ENCODE results near the gene NCS1.

Gene NCS1

GRCh38 chr9:130196643-130197042 lies 24.4 kb downstream of the NCS1 start:
- DNase-seq: peak; percentile 87

DNA sequence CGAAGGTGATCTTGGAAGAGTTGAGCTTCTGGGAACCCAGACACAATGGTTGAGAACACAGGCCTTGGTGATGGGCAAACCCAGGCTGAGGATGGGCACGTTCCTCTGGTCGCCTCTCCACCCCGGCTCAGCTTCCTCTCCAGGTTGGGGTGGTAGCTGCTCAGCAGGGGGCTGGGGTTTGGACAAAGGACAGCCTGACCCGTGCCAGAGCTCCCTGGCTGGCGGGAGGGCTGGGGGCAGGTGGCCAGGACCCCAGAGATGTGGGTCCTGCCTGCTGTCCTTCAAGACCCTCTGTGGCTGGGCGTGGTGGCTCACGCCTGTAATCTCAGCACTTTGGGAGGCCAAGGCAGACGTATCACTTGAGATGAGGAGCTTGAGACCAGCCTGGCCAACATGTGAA lies 25.2 kb downstream of the NCS1 start:
- DNase-seq: no peak

DNA sequence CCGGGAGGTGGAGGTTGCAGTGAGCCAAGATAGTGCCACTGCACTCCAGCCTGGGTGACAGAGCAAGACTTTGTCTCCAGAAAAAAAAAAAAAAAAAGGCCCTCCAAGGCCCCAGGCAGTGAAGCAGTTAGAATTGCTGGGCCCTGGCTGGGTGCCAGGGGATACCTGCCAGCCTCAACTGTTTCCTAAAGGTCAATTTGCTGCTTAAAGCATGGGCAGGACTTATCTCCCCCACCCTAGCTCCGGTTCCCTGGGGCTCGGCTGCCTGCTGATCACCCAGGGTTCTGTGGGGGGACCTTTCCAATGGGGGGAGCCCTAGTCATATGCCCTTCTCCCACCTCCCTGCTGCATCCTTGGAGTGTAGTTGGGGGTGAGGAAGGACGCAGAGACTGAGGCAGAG lies 25.7 kb downstream of the NCS1 start:
- DNase-seq: no peak

- DNase-seq: no peak
Observed at GRCh38 chr9:130198501-130199179, 26.4 kb downstream of the NCS1 start.

- DNase-seq: no peak
Observed at GRCh38 chr9:130199605-130200004, 27.4 kb downstream of the NCS1 start.

- no peak for DNase-seq
Observed at GRCh38 chr9:130200038-130200849, 28.0 kb downstream of the NCS1 start.

GRCh38 chr9:130201399-130201873 lies 29.2 kb downstream of the NCS1 start:
- no peak for DNase-seq

DNA sequence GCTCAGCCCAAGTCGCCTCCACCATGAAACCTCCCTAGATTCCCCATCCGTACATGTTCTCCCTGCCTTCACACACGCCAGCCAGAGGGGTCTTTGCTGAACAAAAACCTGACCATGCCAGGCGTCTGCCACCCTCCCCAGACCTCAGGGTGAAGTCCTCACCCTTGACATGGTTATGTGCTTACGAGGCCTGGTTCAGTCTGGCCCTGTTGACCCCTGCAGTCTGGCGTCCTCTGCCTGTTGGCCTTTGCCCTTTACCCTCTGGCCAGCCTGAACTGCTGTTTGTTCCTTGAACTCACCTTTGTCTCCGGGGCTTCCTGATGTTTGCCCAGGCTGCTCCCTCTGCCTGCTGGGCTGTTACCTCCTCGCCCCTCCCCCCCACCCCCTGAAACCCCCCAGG lies 29.8 kb downstream of the NCS1 start:
- DNase-seq: no peak

GRCh38 chr9:130204341-130204740 lies 32.1 kb downstream of the NCS1 start:
- no peak for DNase-seq

DNA sequence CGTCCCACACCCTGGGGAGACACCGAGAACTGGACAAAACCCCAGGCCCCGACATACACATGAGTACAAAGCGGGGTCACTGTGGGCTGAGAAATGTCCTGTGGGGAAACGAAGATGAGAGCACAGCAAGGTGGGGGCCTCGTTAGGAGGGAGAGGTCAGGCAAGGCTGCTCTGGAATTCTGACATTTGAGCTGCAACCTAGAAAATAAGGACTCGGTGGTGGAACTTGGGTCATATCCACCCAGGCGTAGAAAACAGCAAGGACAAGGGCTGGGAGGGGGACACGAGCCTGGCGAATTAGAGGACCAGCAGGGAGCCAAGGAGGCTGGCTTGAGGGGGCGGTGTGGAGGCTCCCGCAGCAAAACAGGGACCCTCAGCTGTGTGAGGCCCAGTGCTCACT lies 32.8 kb downstream of the NCS1 start:
- DNase-seq: no peak

- no peak for DNase-seq
Observed at GRCh38 chr9:130205912-130206311, 33.7 kb downstream of the NCS1 start.

DNA sequence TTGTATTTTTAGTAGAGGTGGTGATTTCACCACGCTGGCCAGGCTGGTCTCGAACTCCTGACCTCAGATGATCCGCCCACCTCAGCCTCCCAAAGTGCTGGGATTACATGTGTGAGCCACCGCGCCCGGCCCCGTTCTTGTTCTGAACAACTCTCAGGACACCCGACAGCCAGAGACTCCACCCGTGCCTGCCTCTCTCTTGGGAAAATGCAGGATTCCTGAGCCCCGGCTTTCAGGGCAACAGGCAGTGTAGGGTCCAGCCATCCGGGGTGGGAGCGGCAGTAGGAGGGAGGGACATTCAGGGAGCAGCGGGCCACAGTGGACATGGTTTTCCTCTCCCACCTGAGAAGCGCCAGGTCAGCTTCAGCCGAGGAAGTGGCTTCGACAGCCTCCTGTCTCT lies 34.4 kb downstream of the NCS1 start:
- no peak for DNase-seq

DNA sequence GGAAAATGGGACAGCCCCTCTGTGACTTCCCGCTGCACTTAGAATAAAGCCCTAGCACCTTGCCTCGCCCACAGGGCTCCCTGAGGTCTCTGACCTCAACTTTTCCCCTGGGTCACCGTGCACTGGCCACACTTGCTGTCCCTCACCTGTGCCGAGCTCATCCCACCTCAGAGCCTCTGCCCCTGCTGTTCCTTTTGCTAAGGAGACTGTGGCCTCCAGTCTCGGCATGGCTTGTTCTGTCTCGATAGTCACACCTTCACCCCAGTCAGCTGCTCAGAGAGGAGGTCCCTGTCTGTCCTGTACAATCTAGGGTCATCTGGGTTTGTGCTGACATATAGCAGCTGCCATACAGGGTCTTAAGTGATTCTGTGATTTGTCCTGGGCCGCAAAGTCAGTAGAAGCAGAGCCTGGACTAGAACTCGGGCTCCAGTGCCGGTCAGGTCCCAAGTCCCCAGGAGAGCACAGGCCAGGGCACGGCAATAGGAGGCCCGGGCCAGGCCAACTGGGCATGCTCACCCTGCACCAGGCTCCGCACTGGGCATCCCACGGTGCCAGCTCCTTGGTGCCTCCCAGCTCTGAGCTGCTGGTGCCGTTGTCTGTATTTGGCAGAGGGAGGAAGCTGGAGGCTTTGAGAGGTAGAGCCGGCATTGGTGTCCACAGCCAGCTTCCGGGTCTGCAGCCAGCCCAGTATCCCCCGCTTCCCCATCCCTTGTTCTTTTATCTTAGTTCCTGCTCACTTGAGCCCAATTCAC lies 35.2 kb downstream of the NCS1 start:
- no peak for DNase-seq

DNA sequence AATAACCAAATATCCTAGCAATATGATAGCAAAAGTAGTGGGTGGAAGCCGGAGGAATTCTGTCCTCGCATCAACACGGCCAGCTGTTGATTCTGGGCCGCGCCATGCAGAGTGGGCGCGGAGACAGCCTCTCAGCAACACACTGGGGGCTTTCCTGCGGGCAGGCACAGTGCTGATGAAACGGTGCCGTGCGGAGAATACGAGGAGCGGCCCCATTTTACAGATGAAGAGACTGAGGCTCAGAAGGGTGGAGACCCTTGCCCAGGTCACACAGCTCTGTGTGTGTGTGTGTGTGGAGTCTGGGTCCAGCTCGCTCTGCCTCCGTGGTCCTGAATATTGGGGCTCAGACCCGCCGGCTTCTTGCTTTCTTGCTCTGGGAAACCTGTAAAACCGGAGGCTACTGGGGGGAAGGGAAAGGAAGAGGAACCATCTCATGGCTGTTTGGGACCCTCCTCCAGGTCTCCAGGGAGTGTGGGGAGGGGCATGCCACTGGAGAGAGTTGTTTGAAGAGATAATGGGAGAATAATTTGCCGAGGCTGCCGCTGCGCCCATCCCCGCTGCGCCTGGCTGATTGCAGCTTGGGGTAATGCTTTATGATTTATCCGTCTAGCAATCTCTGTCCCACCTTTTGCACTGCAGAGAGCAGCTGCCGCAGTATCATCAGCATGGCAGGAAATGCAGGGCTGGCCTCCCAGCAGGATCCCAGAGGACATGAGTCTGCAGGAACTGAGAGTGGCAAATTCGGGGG lies 36.6 kb downstream of the NCS1 start:
- peak; percentile 88 for DNase-seq

DNA sequence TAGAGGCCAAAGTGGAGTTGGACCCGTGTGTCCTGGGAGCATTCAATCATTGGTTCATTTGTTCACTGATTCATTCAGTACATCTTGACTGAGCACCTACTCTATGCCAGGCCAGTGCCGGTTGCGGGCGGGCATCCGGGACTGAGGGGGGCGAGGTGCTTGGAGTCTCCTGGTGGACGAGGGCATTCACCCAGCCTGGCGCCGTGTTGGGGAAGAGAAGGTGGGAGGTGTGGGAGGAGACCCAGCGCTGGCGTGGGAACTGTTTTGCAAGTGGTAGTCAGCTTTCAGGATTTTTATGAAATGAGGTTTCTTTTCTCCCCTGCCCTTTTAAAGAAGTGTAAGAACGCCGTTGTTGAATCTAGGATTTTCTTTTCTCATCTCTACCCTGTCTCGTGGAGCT lies 37.2 kb downstream of the NCS1 start:
- DNase-seq: no peak

GRCh38 chr9:130211548-130212226 lies 39.5 kb downstream of the NCS1 start:
- no peak for DNase-seq

DNA sequence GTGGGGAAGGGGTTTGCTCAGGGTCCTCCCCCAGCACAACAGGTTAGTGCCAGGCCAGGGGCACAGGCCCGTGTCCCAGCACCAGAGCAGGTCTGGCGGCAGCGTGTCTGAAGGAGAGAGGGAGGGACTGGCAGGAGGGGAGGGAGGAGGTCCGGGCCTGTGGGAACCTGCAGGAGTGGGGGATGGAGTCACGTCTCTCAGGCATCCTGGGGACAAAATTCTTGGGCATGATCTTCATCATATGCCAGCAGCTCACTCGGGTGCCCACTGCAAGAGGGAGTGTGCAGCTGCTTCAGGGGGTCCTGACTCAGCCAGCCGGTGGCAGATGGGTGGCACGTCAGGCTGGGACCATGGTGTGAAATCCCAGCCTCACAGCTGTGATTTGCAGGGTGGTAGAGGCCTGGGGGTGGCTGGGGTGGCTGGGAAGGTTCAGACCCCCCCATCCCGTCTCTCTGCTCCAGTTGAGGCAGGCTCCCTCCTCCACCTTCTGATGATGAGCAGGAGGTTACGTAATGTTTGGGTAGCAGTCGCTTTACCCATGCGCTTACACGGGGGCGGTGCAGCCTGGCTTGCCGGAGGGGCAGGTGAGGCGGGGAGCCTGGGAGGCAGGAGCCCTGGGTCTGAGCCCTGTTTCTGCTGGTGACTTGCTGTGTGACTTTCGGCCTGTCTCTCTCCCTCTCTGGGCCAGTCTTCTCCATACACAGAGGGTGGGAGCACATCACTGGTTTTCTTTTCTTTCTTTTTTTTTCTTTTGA lies 40.5 kb downstream of the NCS1 start:
- DNase-seq: no peak

GRCh38 chr9:130213911-130214761 lies 41.9 kb downstream of the NCS1 start:
- DNase-seq: no peak

DNA sequence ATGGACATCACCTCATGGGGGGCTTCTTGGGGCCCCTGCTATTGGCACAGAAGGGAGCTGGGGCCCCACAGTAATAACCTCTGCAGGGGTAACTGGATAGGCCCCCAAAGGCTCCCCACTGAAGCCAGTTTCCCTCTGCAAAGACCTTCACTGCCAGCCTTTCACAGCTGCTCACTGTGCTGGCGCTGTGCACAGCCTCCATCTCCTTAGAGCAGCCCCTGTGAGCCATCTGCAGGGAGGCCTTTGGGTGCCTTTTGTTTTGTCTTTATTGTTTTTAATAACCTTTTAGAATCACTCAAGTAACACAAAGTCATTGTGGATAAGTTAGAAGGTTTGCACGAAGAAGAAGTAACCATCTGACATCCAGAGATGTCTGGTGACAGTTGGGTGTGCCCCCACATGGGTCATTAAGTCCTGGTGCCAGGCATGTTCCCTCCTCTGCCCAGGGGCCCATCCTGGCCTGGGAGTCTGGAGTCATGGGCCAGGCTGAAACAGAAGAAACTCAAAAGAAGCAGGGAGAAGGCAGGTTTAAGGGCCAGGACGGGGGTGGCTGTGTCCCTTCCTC lies 42.7 kb downstream of the NCS1 start:
- DNase-seq: no peak

Data from COR-L47 (cell line).